Middle frontal gyrus (tissue), 1 donor: Measurements from ENCODE around the gene ZBTB44.

Experiments
- DNase-seq: peaks from one replicate; pipeline ENCODE4 v3.0.0-alpha.2; 2015; ENCODE audit warnings: low spot score; ENCODE audit errors: extremely low spot score

The ZBTB44 gene

GRCh38 chr11:130178441-130179339 lies 136.0 kb downstream of the ZBTB44 start:
- no peak for DNase-seq

GRCh38 chr11:130177782-130178181 lies 136.9 kb downstream of the ZBTB44 start:
- no peak for DNase-seq
